H1 (cell line): ENCODE measurements around the gene CAP1. TPM values are rescaled to one million over a fixed set of nuclear protein-coding genes. Genes with fewer than 3 reads are reported as not detected.
A peak's percentile ranks its signal among the peaks of the same experiment; 100 is the strongest.

Source experiments
- CTCF ChIA-PET: fragments of 300-600 bp; sonication (Branson Sonifier 250); formaldehyde crosslinking; loops from one replicate; lab custom pipeline; 2021; ENCODE audit not compliant: partially characterized antibody; lab: Charles Lee
- POLR2A ChIA-PET: fragments of 300-600 bp; sonication (Branson Sonifier 250); formaldehyde crosslinking; loops from one replicate; lab custom pipeline; 2021; ENCODE audit warnings: inconsistent platforms; ENCODE audit not compliant: partially characterized antibody; lab: Charles Lee
- DNase-seq, 2 experiments: peaks; one replicate each; pipeline versions ENCODE4 v3.0.0 to v3.0.0-alpha.2; 2010 to 2022; ENCODE audit warnings: low spot score in 2 of 2, low read depth in 1 of 2, mixed read lengths in 1 of 2
- FAIRE-seq: peaks from 2 replicates; lab custom pipeline; 2011; peaks lifted over from hg19 to GRCh38; lab: Jason Lieb, UNC
- H2AFZ ChIP-seq: 2 replicates; pipeline ENCODE4 v1.8.1; 2012; ENCODE audit warnings: low read length, inconsistent platforms
- H2AK5ac ChIP-seq: 2 replicates; pipeline ENCODE4 v1.6.1; 2013; ENCODE audit warnings: low read depth, low read length
- H2BK120ac ChIP-seq: replicated peaks from 2 replicates; pipeline ENCODE3; 2013; ENCODE audit warnings: low read depth, low read length, inconsistent platforms
- H2BK12ac ChIP-seq: 2 replicates; pipeline ENCODE4 v1.6.1; 2013; ENCODE audit warnings: low read depth, low read length
- H2BK15ac ChIP-seq: 2 replicates; pipeline ENCODE4 v1.6.1; 2013; ENCODE audit warnings: low read length
- H2BK20ac ChIP-seq: 2 replicates; pipeline ENCODE4 v1.6.1; 2013; ENCODE audit warnings: low read length
- H2BK5ac ChIP-seq: 2 replicates; pipeline ENCODE4 v1.6.1; 2013; ENCODE audit warnings: low read depth, low read length
- H3K14ac ChIP-seq: 2 replicates; pipeline ENCODE4 v1.6.1; 2013; ENCODE audit warnings: inconsistent platforms; ENCODE audit not compliant: insufficient read length
- H3K18ac ChIP-seq: 2 replicates; pipeline ENCODE4 v1.6.1; 2013; ENCODE audit warnings: low read length; ENCODE audit errors: extremely low read depth
- H3K23ac ChIP-seq: 2 replicates; pipeline ENCODE4 v1.6.1; 2013; ENCODE audit warnings: inconsistent platforms; ENCODE audit not compliant: insufficient read length
- H3K23me2 ChIP-seq: 2 replicates; pipeline ENCODE4 v1.6.1; 2013; ENCODE audit warnings: low read depth, low read length
- H3K27ac ChIP-seq: 2 replicates; pipeline ENCODE4 v1.6.1; 2011; ENCODE audit warnings: low read depth, low read length, inconsistent platforms
- H3K27me3 ChIP-seq, 4 experiments: replicated peaks in 1 of 4; 1 replicate in 1 of 4; 2 replicates in 3 of 4; pipeline versions ENCODE4 v1.6.1 to v1.8.1; 2011 to 2013; ENCODE audit warnings: low read length in 3 of 4, mild to moderate bottlenecking in 3 of 4, inconsistent platforms in 2 of 4, mixed read lengths in 2 of 4, moderate library complexity in 1 of 4; ENCODE audit not compliant: control insufficient read depth in 3 of 4, insufficient read depth in 3 of 4; ENCODE audit errors: extremely low read depth in 1 of 4
- H3K36me3 ChIP-seq, 4 experiments: 2 replicates each; pipeline versions ENCODE4 v1.6.1 to v1.8.1; 2011 to 2013; ENCODE audit warnings: mild to moderate bottlenecking in 4 of 4, low read length in 3 of 4, moderate library complexity in 2 of 4, control low read depth in 1 of 4, inconsistent platforms in 1 of 4; ENCODE audit not compliant: insufficient read depth in 4 of 4, control insufficient read depth in 2 of 4
- H3K4ac ChIP-seq: replicated peaks from 2 replicates; pipeline ENCODE3; 2013; ENCODE audit warnings: low read length, low read depth, mixed read lengths, inconsistent platforms; ENCODE audit not compliant: insufficient read length
- H3K4me1 ChIP-seq, 4 experiments: replicated peaks in 1 of 4; 1 replicate in 1 of 4; 2 replicates in 3 of 4; pipeline versions ENCODE4 v1.6.1 to v1.8.1; 2011 to 2013; ENCODE audit warnings: low read length in 3 of 4, inconsistent platforms in 2 of 4, mixed read lengths in 1 of 4; ENCODE audit not compliant: insufficient read depth in 4 of 4, control insufficient read depth in 3 of 4
- H3K4me2 ChIP-seq, 2 experiments: 2 replicates each; pipeline versions ENCODE4 v1.6.1 to v1.8.1; 2011 to 2013; ENCODE audit warnings: low read depth in 2 of 2, low read length in 2 of 2, control low read depth in 1 of 2, inconsistent platforms in 1 of 2, mild to moderate bottlenecking in 1 of 2; ENCODE audit not compliant: insufficient read depth in 1 of 2
- H3K4me3 ChIP-seq, 4 experiments: fragments of 200-600, 300-600 bp in 1 of 4; sonication (generic), shearing (Covaris generic), sonication (Bioruptor Twin) in 1 of 4; 2 replicates each; pipeline versions ENCODE4 v1.5.1 to v1.8.1; 2011 to 2016; ENCODE audit warnings: low read length in 4 of 4, low read depth in 3 of 4, control low read depth in 2 of 4, inconsistent platforms in 2 of 4, mild to moderate bottlenecking in 2 of 4, mixed read lengths in 1 of 4, moderate library complexity in 1 of 4; ENCODE audit not compliant: insufficient read depth in 2 of 4; ENCODE audit errors: extremely low read depth in 1 of 4
- H3K56ac ChIP-seq: replicated peaks from 2 replicates; pipeline ENCODE3; 2013; ENCODE audit warnings: low read depth, mild to moderate bottlenecking, mixed read lengths, low read length, inconsistent platforms; ENCODE audit not compliant: insufficient read length
- H3K79me1 ChIP-seq: 2 replicates; pipeline ENCODE4 v1.6.1; 2013; ENCODE audit warnings: low read depth, low read length, control low read depth
- H3K79me2 ChIP-seq, 2 experiments: 2 replicates each; pipeline versions ENCODE4 v1.6.1 to v1.8.1; 2012 to 2013; ENCODE audit warnings: low read length in 2 of 2, mild to moderate bottlenecking in 2 of 2, inconsistent platforms in 1 of 2; ENCODE audit not compliant: insufficient read depth in 2 of 2, control insufficient read depth in 1 of 2
- H3K9ac ChIP-seq, 4 experiments: replicated peaks in 1 of 4; 1 replicate in 1 of 4; 2 replicates in 3 of 4; pipeline versions ENCODE4 v1.6.1 to v1.8.1; 2011 to 2013; ENCODE audit warnings: low read depth in 3 of 4, low read length in 3 of 4, control low read depth in 2 of 4, mild to moderate bottlenecking in 2 of 4, moderate library complexity in 2 of 4, inconsistent platforms in 1 of 4; ENCODE audit errors: extremely low read depth in 1 of 4
- H3K9me3 ChIP-seq, 2 experiments: 2 replicates each; pipeline versions ENCODE4 v1.6.1 to v1.8.1; 2012 to 2013; ENCODE audit warnings: mild to moderate bottlenecking in 2 of 2, moderate library complexity in 2 of 2, control low read depth in 1 of 2, inconsistent platforms in 1 of 2, low read depth in 1 of 2, low read length in 1 of 2, mixed read lengths in 1 of 2; ENCODE audit not compliant: insufficient read depth in 2 of 2
- H4K20me1 ChIP-seq, 2 experiments: replicated peaks in 1 of 2; 2 replicates each; pipeline versions ENCODE3 to v1.8.1; 2011 to 2013; ENCODE audit warnings: inconsistent platforms in 2 of 2, low read length in 2 of 2, mild to moderate bottlenecking in 1 of 2; ENCODE audit not compliant: insufficient read depth in 2 of 2, control insufficient read depth in 1 of 2
- H4K5ac ChIP-seq: 2 replicates; pipeline ENCODE4 v1.6.1; 2013; ENCODE audit warnings: low read length, low read depth, mixed read lengths, inconsistent platforms; ENCODE audit not compliant: insufficient read length
- H4K8ac ChIP-seq: 2 replicates; pipeline ENCODE4 v1.8.0; 2013; ENCODE audit warnings: mild to moderate bottlenecking, moderate library complexity, low read length, inconsistent platforms; ENCODE audit not compliant: insufficient read depth; ENCODE audit errors: extremely low read depth
- H4K91ac ChIP-seq: replicated peaks from 2 replicates; pipeline ENCODE3; 2013; ENCODE audit warnings: low read length, mixed read lengths, inconsistent platforms; ENCODE audit not compliant: insufficient read length
- ASH2L ChIP-seq: fragments of 200-600, 300-600 bp; sonication (generic); IDR thresholded peaks from one replicate; pipeline ENCODE4 v1.7.1; 2017; ENCODE audit warnings: low read length
- ATF2 ChIP-seq: IDR thresholded peaks from 2 replicates; pipeline ENCODE4 v1.6.1; 2012; ENCODE audit warnings: low read length, inconsistent platforms
- CEBPB ChIP-seq: IDR thresholded peaks from 2 replicates; pipeline ENCODE4 v1.6.1; 2012; ENCODE audit warnings: low read depth, low read length
- KDM1A ChIP-seq: fragments of 200-600, 300-600 bp; sonication (generic); IDR thresholded peaks from 2 replicates; pipeline ENCODE4 v1.7.1; 2016; ENCODE audit warnings: mild to moderate bottlenecking, low read length, borderline replicate concordance
- SAP30 ChIP-seq: fragments of 300-600 bp; sonication (generic); IDR thresholded peaks from 2 replicates; pipeline ENCODE4 v1.7.1; 2012; ENCODE audit warnings: low read length, moderate library complexity, mild to moderate bottlenecking, inconsistent platforms; ENCODE audit not compliant: insufficient read depth, insufficient replicate concordance
- SIRT6 ChIP-seq: IDR thresholded peaks from one replicate; pipeline ENCODE4 v1.7.1; 2012; ENCODE audit warnings: low read length, inconsistent platforms
- WGBS, 2 experiments: shearing (Covaris generic) in 1 of 2; methylation state at CpG; one replicate each; pipeline versions ENCODE4 v1.1.6 to v1.1.7; 2013 to 2015; ENCODE audit warnings: low lambda C conversion rate in 2 of 2, mixed read lengths in 2 of 2, inconsistent platforms in 1 of 2, low coverage in 1 of 2, missing lambda C conversion rate in 1 of 2; ENCODE audit not compliant: insufficient replicate concordance in 2 of 2, insufficient coverage in 1 of 2, insufficient read length in 1 of 2; ENCODE audit errors: extremely low coverage in 1 of 2, missing lambda C conversion rate in 1 of 2; 5-methylcytosine and 5-hydroxymethylcytosine counted together
- polyA plus RNA-seq, 7 experiments: library from polyadenylated mRNA; depleted of rRNA in 3 of 7; stranded (reverse) in 5 of 7; unstranded in 2 of 7; fragments of >200 nt in 5 of 7; fragments of 200-250 nt in 2 of 7; gene quantifications; 1 replicate in 5 of 7; 2 replicates in 1 of 7; 4 replicates in 1 of 7; pipeline versions ENCODE4 v1.2.1 to v1.2.3, GENCODE V29; 2011 to 2013; ENCODE audit warnings: missing spikeins in 2 of 7, mixed read lengths in 2 of 7
- total RNA-seq: library from RNA; stranded (reverse); fragmentation: NEBNext Ultra II Directional; extraction: Animal tissue kit (Norgen Biotek cat#: 25700); gene quantifications from 2 replicates; pipeline ENCODE4 v1.2.1, GENCODE V29; 2021

Gene CAP1
- total and polyA plus RNA-seq, 2 of the 8 experiments (the other 6 are each of a cell fraction or from before 2014, with no cell fraction given): 140 to 295 TPM

GRCh38 chr1:40042341-40042740, 1.8 kb downstream of the CAP1 start:
- peaks cover 0 to 4% (median 0%) of the 10 kb centered on the region in 4 experiments; a peak in 2 of 8 replicates for H3K36me3 ChIP-seq
- no peak overlapping the region for H2AFZ ChIP-seq
- no peak overlapping the region for H2AK5ac ChIP-seq
- POLR2A ChIA-PET: interaction anchor here (2.8 kb wide), 1 partner anchor 11 kb away, joined by 7 read pairs; no protein-coding TSS in a partner anchor
- no peak overlapping the region for H3K4ac ChIP-seq
- peaks cover 22 to 64% of the 10 kb centered on the region in 2 experiments for H3K79me2 ChIP-seq
- H3K23ac ChIP-seq: no peak overlapping the region
- no peak overlapping the region for H3K27ac ChIP-seq
- peak overlapping the region; percentile 75 to 85; a peak in 1 of 4 replicates for H3K4me2 ChIP-seq
- no peaks in the 10 kb centered on the region for H3K9me3 ChIP-seq
- peaks cover 4% of the 10 kb centered on the region for H3K23me2 ChIP-seq
- 0 out of 8 replicates have a peak overlapping the region, but pooled peaks of 1 of the 4 experiments have one; percentile 79 for H3K4me3 ChIP-seq
- 93% methylated on average over 4 of the region's 4 CpGs; no CpG with 5 or more reads in 1 of the 2 experiments for WGBS, 2 experiments
- H3K14ac ChIP-seq: no peak overlapping the region
- FAIRE-seq: no peak
- H2BK20ac ChIP-seq: no peak overlapping the region
- no peak for TF ChIP-seq KDM1A
- no peak for TF ChIP-seq SAP30
- no peak for TF ChIP-seq ASH2L
- no peak for TF ChIP-seq ATF2
- no peak for TF ChIP-seq CEBPB
- TF ChIP-seq SIRT6: no peak
- TF ChIP-seq, all 59 proteins: peak for 0
- DNase-seq: no peak
- Histone ChIP-seq H2BK12ac (no peak overlapping the region), H3K9ac (no peak overlapping the region), H4K91ac (no peak overlapping the region), H2BK5ac (no peak overlapping the region), H2BK120ac (no peak overlapping the region), H2BK15ac (no peak overlapping the region), H3K4me1 (peaks cover 3 to 7% (median 3%) of the 10 kb centered on the region in 4 experiments; a peak in 4 of 7 replicates), H3K79me1 (peaks cover 5% of the 10 kb centered on the region), H3K56ac (no peak overlapping the region), H3K18ac (no peak overlapping the region), H4K5ac (no peak overlapping the region), H3K27me3 (no peaks in the 10 kb centered on the region), H4K8ac (no peak overlapping the region), H4K20me1 (peaks cover 0 to 14% of the 10 kb centered on the region in 2 experiments)
- CTCF ChIA-PET: interaction anchor here (1.0 to 1.2 kb wide), 4 partner anchors 16 to 123 kb away, joined by 3 to 5 read pairs (median 4); no protein-coding TSS in a partner anchor
